Measurements from ENCODE around the gene MMP3. TPM values are rescaled to one million over a fixed set of nuclear protein-coding genes. Genes with fewer than 3 reads are reported as not detected.

MMP3 gene
- total and polyA plus RNA-seq, 11 donors: not detected

- no peaks in the 10 kb centered on the region for H3K4me1 ChIP-seq
- ATAC-seq: no peak
- intact Hi-C loops (cut with DNase I): no loop called here
- no peak for DNase-seq
- H3K27ac ChIP-seq: no peak overlapping the region
- no peaks in the 10 kb centered on the region for H3K36me3 ChIP-seq
- TF ChIP-seq CTCF (IDR thresholded peaks at IDR 0.05) (no peak), POLR2A (IDR thresholded peaks at IDR 0.05) (no peak)
- 70 to 82% (median 78%) methylated on average over 4 of the region's 4 CpGs for WGBS, 4 donors
- H3K4me3 ChIP-seq: no peak overlapping the region
- no peaks in the 10 kb centered on the region for H3K27me3 ChIP-seq
- H3K9me3 ChIP-seq: no peaks in the 10 kb centered on the region
These were observed 52.0 kb downstream of the MMP3 start for GRCh38 chr11:102791271-102792036.

- no peak for ATAC-seq
- intact Hi-C loops (cut with DNase I): no loop called here
- Histone ChIP-seq H3K4me3 (no peak overlapping the region), H3K9me3 (no peaks in the 10 kb centered on the region), H3K36me3 (no peaks in the 10 kb centered on the region), H3K4me1 (no peaks in the 10 kb centered on the region), H3K27me3 (no peaks in the 10 kb centered on the region), H3K27ac (no peak overlapping the region)
- WGBS, 4 donors: 82 to 85% (median 84%) methylated on average over 8 of the region's 8 CpGs
- DNase-seq: no peak
- TF ChIP-seq POLR2A (IDR thresholded peaks at IDR 0.05) (no peak), CTCF (IDR thresholded peaks at IDR 0.05) (no peak)
These were observed 54.9 kb downstream of the MMP3 start for GRCh38 chr11:102788334-102788995.

Other genes with a start within 250 kb of the MMP3 start
- gene MMP20, start 218.3 kb downstream of the MMP3 start, total RNA-seq: not detected
- gene MMP20, start 218.3 kb downstream of the MMP3 start, polyA plus RNA-seq: not detected
- gene MMP27, start 137.8 kb downstream of the MMP3 start, total RNA-seq: under 1 TPM in 1 of 9 donors, not detected in 8; 0.14 TPM
- not detected for gene MMP27, start 137.8 kb downstream of the MMP3 start, polyA plus RNA-seq
- gene MMP8, start 118.7 kb downstream of the MMP3 start, total RNA-seq: 1 to 10 TPM in 1 of 9 donors, under 1 TPM in 5, not detected in 3; 0.10 to 1.6 (median 0.40) TPM
- gene MMP8, start 118.7 kb downstream of the MMP3 start, polyA plus RNA-seq: under 1 TPM in 1 of 2 donors, not detected in 1; 0.51 TPM
- gene MMP10, start 63.0 kb downstream of the MMP3 start, total RNA-seq: not detected
- not detected for gene MMP10, start 63.0 kb downstream of the MMP3 start, polyA plus RNA-seq
- 1 to 10 TPM in 1 of 9 donors, under 1 TPM in 3, not detected in 5; 0.14 to 2.5 (median 0.45) TPM for gene MMP1, start 45.4 kb downstream of the MMP3 start, total RNA-seq
- under 1 TPM in 1 of 2 donors, not detected in 1; 0.46 TPM for gene MMP1, start 45.4 kb downstream of the MMP3 start, polyA plus RNA-seq
- gene MMP12, start 31.4 kb upstream of the MMP3 start, total RNA-seq: under 1 TPM in 2 of 9 donors, not detected in 7; 0.16 to 0.21 TPM
- gene MMP12, start 31.4 kb upstream of the MMP3 start, polyA plus RNA-seq: not detected
- not detected for gene MMP13, start 112.1 kb upstream of the MMP3 start, total RNA-seq
- not detected for gene MMP13, start 112.1 kb upstream of the MMP3 start, polyA plus RNA-seq
- 10 to 100 TPM; 17.6 to 37.9 (median 24.5) TPM for gene DCUN1D5, start 248.6 kb upstream of the MMP3 start, total RNA-seq
- 10 to 100 TPM; 11.9 to 51.6 TPM for gene DCUN1D5, start 248.6 kb upstream of the MMP3 start, polyA plus RNA-seq